Endothelial cell of umbilical vein (primary cell): ENCODE measurements around the gene ARHGEF33. TPM values are rescaled to one million over a fixed set of nuclear protein-coding genes. Genes with fewer than 3 reads are reported as not detected.

Experiments used
- BruUV-seq: library from RNA; stranded (reverse); fragments of 400-500 nt; replicated peaks from 2 replicates; lab custom pipeline; 2021; lab: Mats Ljungman, UMichigan
- CTCF ChIA-PET: fragments of 300-600, 350-600 bp; sonication (Branson Sonifier 250); formaldehyde crosslinking; loops from one replicate; lab custom pipeline; 2021; ENCODE audit warnings: antibody characterized with exemption, inconsistent platforms; lab: Charles Lee
- POLR2A ChIA-PET: fragments of 300-600, 350-600 bp; sonication (Branson Sonifier 250); formaldehyde crosslinking; loops from one replicate; lab custom pipeline; 2021; ENCODE audit warnings: antibody characterized with exemption, inconsistent platforms; lab: Charles Lee
- DNase-seq: peaks from one replicate; pipeline ENCODE4 v3.0.0-alpha.2; 2011; ENCODE audit warnings: low read depth, low spot score
- FAIRE-seq: peaks from 2 replicates; lab custom pipeline; 2011; peaks lifted over from hg19 to GRCh38; lab: Jason Lieb, UNC
- H2AFZ ChIP-seq: 2 replicates; pipeline ENCODE4 v1.6.0; 2012; ENCODE audit warnings: low read depth, low read length, control low read depth, inconsistent platforms
- H3K27ac ChIP-seq: 2 replicates; pipeline ENCODE4 v1.5.1; 2011; ENCODE audit warnings: low read depth, mild to moderate bottlenecking, control low read depth, low read length, moderate library complexity; ENCODE audit not compliant: insufficient read depth
- H3K27me3 ChIP-seq, 2 experiments: 2 replicates each; pipeline versions ENCODE4 v1.6.0 to v1.6.1; 2011; ENCODE audit warnings: low read length in 2 of 2, mixed read lengths in 1 of 2; ENCODE audit not compliant: control insufficient read depth in 2 of 2, insufficient read depth in 2 of 2
- H3K36me3 ChIP-seq, 2 experiments: 2 replicates in 1 of 2; 3 replicates in 1 of 2; pipeline ENCODE4 v1.5.1; 2011; ENCODE audit warnings: low read length in 2 of 2, mild to moderate bottlenecking in 1 of 2, moderate library complexity in 1 of 2; ENCODE audit not compliant: control insufficient read depth in 2 of 2, insufficient read depth in 2 of 2; ENCODE audit errors: extremely low read depth in 1 of 2
- H3K4me1 ChIP-seq: 3 replicates; pipeline ENCODE4 v1.5.1; 2011; ENCODE audit warnings: mild to moderate bottlenecking, low read length; ENCODE audit not compliant: control insufficient read depth, insufficient read depth; ENCODE audit errors: extremely low read depth
- H3K4me2 ChIP-seq: 2 replicates; pipeline ENCODE4 v1.6.1; 2011; ENCODE audit warnings: low read length, control low read depth, mixed read lengths; ENCODE audit not compliant: insufficient read depth
- H3K4me3 ChIP-seq, 3 experiments: fragments of 200-600 bp in 1 of 3; sonication (generic), shearing (Covaris generic) in 1 of 3; replicated peaks in 1 of 3; 2 replicates each; pipeline ENCODE4 v1.5.1; 2011 to 2016; ENCODE audit warnings: control low read depth in 3 of 3, low read length in 3 of 3, mild to moderate bottlenecking in 2 of 3, inconsistent platforms in 1 of 3, low read depth in 1 of 3, moderate library complexity in 1 of 3; ENCODE audit not compliant: insufficient read depth in 1 of 3
- H3K79me2 ChIP-seq: 2 replicates; pipeline ENCODE4 v1.6.0; 2012; ENCODE audit warnings: low read length, inconsistent platforms; ENCODE audit not compliant: control insufficient read depth, insufficient read depth
- H3K9ac ChIP-seq: replicated peaks from 2 replicates; pipeline ENCODE3; 2011; ENCODE audit warnings: low read length, control low read depth; ENCODE audit not compliant: insufficient read depth; ENCODE audit errors: extremely low read depth
- H3K9me1 ChIP-seq: replicated peaks from 3 replicates; pipeline ENCODE4 v1.6.0; 2011; ENCODE audit warnings: mild to moderate bottlenecking, low read length; ENCODE audit not compliant: control insufficient read depth, insufficient read depth; ENCODE audit errors: extremely low read depth
- H3K9me3 ChIP-seq: replicated peaks from 2 replicates; pipeline ENCODE4 v1.5.1; 2012; ENCODE audit warnings: low read length, inconsistent platforms; ENCODE audit not compliant: control insufficient read depth, insufficient read depth
- H4K20me1 ChIP-seq: replicated peaks from 2 replicates; pipeline ENCODE3; 2011; ENCODE audit warnings: mild to moderate bottlenecking, low read length; ENCODE audit not compliant: control insufficient read depth, insufficient read depth; ENCODE audit errors: extremely low read depth
- CTCF ChIP-seq, 2 donors: IDR thresholded peaks; 1 replicate in 1 of 2; 2 replicates in 1 of 2; pipeline ENCODE4 v1.5.1; 2011; ENCODE audit warnings: low read length in 2 of 2, mild to moderate bottlenecking in 2 of 2, moderate library complexity in 2 of 2, control low read depth in 1 of 2, inconsistent platforms in 1 of 2, low read depth in 1 of 2; ENCODE audit not compliant: insufficient read depth in 1 of 2; ENCODE audit errors: extremely low read depth in 1 of 2
- EZH2 ChIP-seq: IDR thresholded peaks from 2 replicates; pipeline ENCODE4 v1.6.1; 2012; ENCODE audit warnings: borderline replicate concordance, low read depth, mild to moderate bottlenecking, moderate library complexity, low read length, inconsistent platforms; ENCODE audit not compliant: severe bottlenecking
- FOS ChIP-seq: IDR thresholded peaks from 2 replicates; pipeline ENCODE4 v1.6.1; 2011; ENCODE audit warnings: mild to moderate bottlenecking, low read length, moderate library complexity, borderline replicate concordance; ENCODE audit not compliant: insufficient read depth
- GATA2 ChIP-seq: IDR thresholded peaks from 2 replicates; pipeline ENCODE4 v1.7.0; 2011; ENCODE audit warnings: low read depth, mild to moderate bottlenecking, moderate library complexity, mixed read lengths, low read length; ENCODE audit not compliant: insufficient read length, insufficient read depth
- JUN ChIP-seq: IDR thresholded peaks from 2 replicates; pipeline ENCODE4 v1.6.1; 2011; ENCODE audit warnings: borderline replicate concordance, low read depth; ENCODE audit not compliant: insufficient read length, insufficient read depth
- MAX ChIP-seq: IDR thresholded peaks from 2 replicates; pipeline ENCODE4 v1.6.1; 2011; ENCODE audit not compliant: insufficient read depth, insufficient read length
- MYC ChIP-seq: IDR thresholded peaks from one replicate; pipeline ENCODE4 v1.6.1; 2011; ENCODE audit warnings: mild to moderate bottlenecking, low read depth, low read length
- POLR2A ChIP-seq: IDR thresholded peaks from 2 replicates; pipeline ENCODE4 v1.6.1; 2012; ENCODE audit warnings: low read depth, mild to moderate bottlenecking, control low read depth, low read length
- POLR2AphosphoS5 ChIP-seq: IDR thresholded peaks from 2 replicates; pipeline ENCODE4 v1.6.1; 2012; ENCODE audit warnings: low read depth, mild to moderate bottlenecking, control low read depth, low read length, moderate library complexity; ENCODE audit not compliant: insufficient read depth
- dilution Hi-C: fragments of 300-500 bp; cut with MboI; formaldehyde crosslinking; loops from one replicate; pipeline ENCODE4 v1.15.0; 2019; ENCODE audit warnings: low sequenced_read_pairs; ENCODE audit not compliant: extremely low pct_ligation_motif_present
- intact Hi-C: fragments of 100-400 bp; cut with micrococcal nuclease; formaldehyde crosslinking; loops from one replicate; pipeline ENCODE4 v1.10.0; 2022
- polyA plus RNA-seq, 4 experiments: library from polyadenylated mRNA; depleted of rRNA in 3 of 4; stranded (reverse) in 3 of 4; unstranded in 1 of 4; fragments of >200 nt; gene quantifications; 2 replicates each; pipeline versions ENCODE4 v1.2.1 to v1.2.3, GENCODE V29; 2011 to 2012; ENCODE audit warnings: missing spikeins in 1 of 4
- total RNA-seq: library from RNA; stranded (reverse); gene quantifications from 2 replicates; pipeline ENCODE4 v1.2.3, GENCODE V29; 2021

ARHGEF33 gene
- total and polyA plus RNA-seq, 2 donors (not counting 3 experiments of a cell fraction or from before 2014, with no cell fraction given) = 0.15 to 0.18 TPM

GRCh38 chr2:38966678-38967077 lies 77.0 kb downstream of the ARHGEF33 start:
- no peaks in the 10 kb centered on the region for H3K27me3 ChIP-seq
- intact Hi-C loops (no loop called here), dilution Hi-C loops (no loop called here)
- no peaks in the 10 kb centered on the region for H4K20me1 ChIP-seq
- no TSS peak for BruUV-seq
- H2AFZ ChIP-seq = no peak overlapping the region
- H3K4me1 ChIP-seq = no peaks in the 10 kb centered on the region
- FAIRE-seq = no peak
- H3K4me3 ChIP-seq = no peak overlapping the region
- TF ChIP-seq FOS (no peak), EZH2 (no peak), MAX (no peak), MYC (no peak), CTCF (IDR thresholded peaks at IDR 0.05; ENCODE audit: extremely low read depth in 1 of 2, insufficient read depth in 1 of 2, low read depth in 1 of 2, low read length in 2 of 2) (no peak), JUN (no peak), GATA2 (no peak), POLR2A (no peak), POLR2AphosphoS5 (no peak)
- H3K9ac ChIP-seq = no peak overlapping the region
- POLR2A ChIA-PET = no interaction called here
- H3K9me1 ChIP-seq = no peaks in the 10 kb centered on the region
- no peaks in the 10 kb centered on the region for H3K79me2 ChIP-seq
- CTCF ChIA-PET = no interaction called here
- no peak overlapping the region for H3K27ac ChIP-seq
- no peak overlapping the region for H3K4me2 ChIP-seq
- DNase-seq = no peak
- H3K9me3 ChIP-seq = no peaks in the 10 kb centered on the region
- H3K36me3 ChIP-seq = no peaks in the 10 kb centered on the region
